NCI-H1436 treated with DMSO at 0.1 percent for 48 hours (cell line): ENCODE results near the gene XYLT1.
"Not testable (repeated sequence)": the region's sequence is repeated elsewhere in the genome, so short reads cannot be mapped to it uniquely, and the experiment has no call there.

Experiments
- DNase-seq: peaks from one replicate; lab custom pipeline; 2025; lab: John Stamatoyannopoulos, UW

XYLT1 gene

DNA sequence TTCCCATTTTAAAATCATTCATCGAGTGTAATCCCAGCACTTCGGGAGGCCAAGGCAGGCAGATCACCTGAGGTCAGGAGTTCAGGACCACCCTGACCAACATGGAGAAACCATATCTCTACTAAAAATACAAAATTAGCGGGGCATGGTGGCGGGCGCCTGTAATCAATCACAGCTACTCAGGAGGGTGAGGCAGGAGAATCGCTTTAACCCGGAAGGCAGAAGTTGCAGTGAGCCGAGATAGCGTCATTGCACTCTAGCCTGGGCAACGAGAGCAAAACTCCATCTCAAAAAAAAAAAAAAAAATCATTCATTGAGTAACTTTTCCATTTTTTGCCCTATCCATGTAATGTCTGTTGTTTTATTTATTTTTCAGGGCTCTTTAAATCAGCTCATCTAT, 135.4 kb downstream of the XYLT1 start:
- DNase-seq: not testable (repeated sequence)

DNA sequence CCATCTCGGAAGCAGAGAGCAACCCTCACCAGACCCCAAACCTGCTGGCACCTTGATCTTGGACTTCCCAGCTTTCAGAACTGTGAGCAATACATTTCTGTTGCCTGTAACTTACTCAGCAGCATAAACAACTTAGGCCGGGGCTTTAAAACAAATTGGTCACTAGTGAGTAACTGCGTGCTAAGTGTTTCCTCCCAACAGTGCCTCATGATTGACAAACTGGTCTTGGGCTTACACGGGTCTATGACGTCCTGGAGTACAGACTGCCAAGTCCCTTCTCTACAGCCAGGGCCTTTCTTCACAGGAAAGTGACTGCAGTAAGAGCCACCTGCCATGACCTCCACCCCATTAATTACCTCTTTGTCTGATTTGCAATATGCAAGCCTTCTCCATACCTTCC, 136.7 kb downstream of the XYLT1 start:
- DNase-seq: no peak

DNA sequence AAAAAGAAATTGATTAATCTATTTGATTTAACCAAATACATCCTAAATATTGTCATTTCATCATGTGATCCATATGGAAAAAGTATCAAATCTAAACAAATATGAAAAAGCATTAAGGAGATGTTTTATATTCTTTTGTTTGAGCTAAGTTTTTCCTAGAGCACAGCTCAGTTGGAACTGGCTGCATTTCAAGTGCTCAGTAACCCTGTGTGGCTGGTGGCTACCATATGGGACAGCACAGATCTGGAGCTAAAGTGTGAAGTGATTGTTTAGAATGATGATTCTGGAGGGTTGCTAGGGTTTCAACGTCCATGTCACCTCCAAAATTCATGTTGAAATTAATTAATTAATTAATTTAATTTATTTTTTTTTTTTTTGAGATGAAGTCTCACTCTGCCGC, 137.5 kb downstream of the XYLT1 start:
- no peak for DNase-seq

DNA sequence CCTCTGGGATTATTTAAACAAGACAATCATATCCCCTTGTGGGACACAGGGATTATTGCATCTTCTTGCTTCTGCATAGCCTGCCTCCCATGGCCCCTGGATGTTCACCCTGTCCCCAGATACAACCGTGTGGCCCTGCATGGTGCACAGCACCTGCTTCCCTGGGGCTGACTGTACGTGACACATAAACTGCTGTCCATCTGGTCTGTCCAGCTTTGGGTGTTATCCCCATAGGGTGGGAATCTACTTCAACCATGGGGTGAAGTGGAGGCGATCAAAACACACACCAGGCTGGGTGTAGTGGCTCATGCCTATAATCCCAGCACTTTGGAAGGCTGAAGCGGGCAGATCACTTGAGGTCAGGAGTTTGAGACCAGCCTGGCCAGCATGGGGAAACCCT, 138.8 kb downstream of the XYLT1 start:
- DNase-seq: no peak

DNA sequence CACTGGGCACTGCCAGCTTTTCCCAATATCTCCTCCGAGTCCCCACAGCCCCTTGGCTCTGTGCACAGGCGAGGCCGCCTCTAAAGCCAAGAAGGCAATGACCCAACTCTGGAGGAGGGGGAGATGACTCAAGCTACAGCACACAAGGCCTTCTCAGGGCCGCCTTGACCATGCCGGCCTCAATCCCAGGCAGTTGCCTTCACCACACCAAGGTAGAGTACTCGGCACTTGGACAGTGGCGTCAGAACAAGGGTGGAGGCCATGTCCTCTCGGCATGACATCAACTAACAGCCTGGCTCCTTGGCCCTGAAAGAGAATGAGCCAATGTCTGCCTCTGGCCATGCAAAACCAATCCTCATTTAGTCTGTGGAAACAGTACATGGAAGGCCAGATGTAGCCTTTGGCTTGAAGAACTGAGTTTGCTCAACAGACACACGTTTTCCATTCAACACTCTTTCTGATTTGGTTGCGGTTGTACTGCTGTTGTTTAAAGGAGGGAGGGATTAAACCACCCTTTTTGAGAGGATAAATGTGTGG, 139.6 kb downstream of the XYLT1 start:
- no peak for DNase-seq

DNA sequence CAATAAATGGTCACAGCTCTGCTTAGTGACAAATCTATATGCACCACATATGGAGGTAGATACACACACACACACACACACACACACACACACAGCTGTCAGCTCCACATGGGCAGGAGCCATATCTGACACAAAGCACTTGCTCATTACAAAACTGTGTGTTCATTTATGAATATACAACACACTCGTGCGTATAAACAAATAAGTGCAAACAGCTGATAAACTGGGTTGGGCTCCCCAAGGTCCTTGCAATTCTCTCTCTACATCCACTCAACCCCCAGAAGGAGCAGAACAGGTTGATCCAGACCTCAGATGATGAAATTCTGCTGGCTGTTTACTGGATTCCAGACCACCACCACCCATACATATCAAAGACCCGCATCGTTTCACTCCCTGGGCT, 140.7 kb downstream of the XYLT1 start:
- no peak for DNase-seq

DNA sequence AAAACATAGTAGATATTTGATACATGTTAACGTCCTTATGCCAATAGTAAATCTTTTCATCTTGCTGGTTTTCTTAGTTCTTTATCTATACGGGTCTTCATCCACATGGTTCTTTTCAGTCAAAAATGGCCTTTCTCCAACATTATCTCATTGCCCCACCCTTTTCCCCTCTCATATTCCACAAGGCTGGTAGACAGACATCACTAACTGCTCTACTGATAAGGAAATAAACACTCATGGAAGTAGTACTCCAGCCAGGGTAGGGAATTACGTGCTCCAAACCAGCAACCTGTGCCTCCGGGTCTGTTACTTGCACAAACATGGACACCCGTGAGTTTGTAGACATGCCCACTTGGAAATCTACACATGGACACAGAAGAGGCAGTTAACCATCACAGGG, 141.4 kb downstream of the XYLT1 start:
- no peak for DNase-seq

DNA sequence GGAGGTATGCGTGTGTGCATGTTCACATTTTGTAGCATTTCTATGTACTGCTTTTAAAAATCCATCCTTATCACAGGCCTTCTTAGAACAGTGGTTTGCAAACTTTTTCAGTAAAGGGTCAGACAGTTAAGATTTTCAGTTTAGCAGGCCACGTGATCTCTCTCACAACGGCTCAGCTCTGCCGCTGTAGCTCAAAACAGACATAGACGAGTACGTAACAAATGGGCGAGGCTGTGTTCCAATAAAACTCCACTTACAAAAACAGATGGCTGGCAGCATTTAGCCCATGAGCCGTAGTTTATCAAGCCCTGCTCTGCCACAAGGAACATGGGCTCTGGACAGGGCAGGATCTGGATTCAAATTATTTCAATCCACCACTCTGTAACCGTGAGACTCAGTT, 141.8 kb downstream of the XYLT1 start:
- DNase-seq: no peak

DNA sequence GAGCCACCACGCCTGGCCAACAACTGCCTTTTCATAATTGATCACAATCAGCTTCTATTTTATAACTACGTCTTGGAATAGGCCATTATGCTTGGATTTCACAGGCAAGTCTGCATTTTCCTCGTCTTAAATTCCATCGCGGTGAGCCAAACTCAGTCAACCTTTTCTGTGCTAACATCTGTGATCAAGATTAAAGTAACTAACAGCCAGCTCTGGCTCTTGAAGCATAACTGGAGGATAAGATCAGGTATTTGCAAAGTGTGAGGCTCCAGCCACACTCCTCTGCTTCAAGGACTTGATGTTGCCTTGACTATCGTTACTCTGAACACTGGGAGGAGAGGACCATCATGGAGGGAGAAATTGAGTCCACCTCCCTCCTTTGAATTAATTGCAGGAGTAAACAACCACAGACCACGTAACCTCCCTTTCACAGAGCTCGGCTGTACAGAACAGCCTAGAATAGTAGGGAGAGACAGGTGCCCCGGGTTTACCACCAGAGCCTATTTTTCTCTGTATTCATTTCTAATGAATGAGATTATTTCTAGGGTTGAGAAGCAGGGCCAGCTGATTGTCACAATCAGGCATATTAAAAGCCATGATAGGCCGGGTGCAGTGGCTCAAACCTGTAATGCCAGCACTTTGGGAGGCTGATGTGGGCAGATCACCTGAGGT, 143.0 kb downstream of the XYLT1 start:
- DNase-seq: no peak

DNA sequence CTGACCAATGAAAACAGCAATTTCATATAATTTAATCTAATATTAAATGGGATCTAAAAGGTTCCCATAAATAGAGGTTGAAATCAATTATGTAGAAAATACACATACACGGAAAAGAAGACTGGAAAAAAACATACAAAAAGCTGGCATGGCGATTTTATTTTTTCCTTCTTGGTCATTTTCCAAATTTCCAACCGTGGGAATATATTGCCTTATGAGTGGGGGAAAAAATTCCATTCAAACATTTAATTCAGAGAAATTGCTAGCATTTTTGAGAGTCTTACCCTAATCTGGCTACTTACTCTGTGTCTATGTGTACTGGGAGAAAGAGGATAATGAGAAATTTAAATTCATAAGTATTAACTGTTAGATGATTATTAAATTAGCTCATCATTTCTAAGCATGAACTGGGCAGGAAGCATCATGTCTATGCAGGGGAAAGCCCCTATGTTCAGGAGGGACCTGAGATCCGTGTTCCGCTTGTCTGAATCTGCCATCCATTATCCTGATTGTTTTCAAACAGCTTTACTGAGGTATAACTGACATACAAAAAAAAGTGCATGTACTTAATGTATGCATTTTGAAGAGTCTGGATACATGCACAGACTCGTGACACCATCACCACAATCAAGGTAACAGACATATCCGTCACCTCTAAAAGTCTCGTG, 145.2 kb downstream of the XYLT1 start:
- no peak for DNase-seq

DNA sequence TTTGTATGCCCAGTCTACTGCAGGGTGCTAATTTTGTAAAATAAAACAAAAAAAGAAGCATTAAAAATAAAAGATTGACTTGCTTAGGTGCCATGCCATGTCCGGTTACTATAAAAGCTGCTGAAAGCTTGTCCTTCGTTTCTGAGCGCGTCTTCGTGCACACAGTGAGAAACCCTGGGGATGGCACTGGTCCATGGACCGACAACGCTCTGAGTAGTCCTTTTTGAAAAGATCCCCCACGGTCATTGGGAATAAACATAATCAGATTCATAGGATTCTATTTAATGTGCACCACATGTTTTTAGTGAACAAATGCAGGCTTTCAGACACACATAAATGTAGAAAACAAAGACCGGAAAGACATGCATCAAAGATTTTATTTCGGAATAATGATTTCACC, 146.3 kb downstream of the XYLT1 start:
- no peak for DNase-seq

DNA sequence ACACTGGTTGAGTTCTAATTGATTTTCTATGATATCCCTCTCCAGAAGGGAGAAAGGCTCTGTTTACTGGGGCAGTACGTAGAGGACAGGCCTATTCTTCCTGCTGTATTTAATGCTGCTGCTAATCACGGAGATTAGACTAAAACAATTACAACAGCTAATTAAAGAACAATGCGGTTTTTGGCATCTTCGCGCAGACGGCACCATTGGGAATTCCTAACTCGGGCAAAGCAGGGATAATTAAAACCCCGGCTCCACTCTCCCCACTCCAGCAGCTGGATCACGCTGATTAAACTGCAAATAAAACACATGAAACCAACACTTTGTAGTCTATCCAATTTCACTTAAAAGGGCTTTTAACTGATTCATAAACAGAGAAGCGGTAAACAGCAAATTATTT, 147.6 kb downstream of the XYLT1 start:
- no peak for DNase-seq

DNA sequence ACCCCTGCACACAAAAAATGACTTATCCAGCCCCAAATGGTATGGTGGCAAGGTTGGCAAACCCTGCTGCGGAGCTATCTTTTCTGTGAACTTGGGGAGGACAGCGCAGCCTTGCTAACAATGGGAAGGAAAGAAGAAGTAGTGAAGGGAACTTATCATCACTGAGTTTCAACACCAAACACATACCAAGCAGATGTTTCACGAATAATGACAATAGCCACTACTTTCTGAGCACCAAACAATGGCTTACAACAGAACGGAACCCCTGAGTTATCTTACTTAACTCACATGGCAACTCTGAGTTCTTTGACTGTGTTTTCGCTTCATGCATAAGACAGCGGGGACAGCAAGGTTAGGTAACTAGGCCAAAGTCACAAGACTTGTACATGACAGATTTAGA, 148.9 kb downstream of the XYLT1 start:
- DNase-seq: no peak

DNA sequence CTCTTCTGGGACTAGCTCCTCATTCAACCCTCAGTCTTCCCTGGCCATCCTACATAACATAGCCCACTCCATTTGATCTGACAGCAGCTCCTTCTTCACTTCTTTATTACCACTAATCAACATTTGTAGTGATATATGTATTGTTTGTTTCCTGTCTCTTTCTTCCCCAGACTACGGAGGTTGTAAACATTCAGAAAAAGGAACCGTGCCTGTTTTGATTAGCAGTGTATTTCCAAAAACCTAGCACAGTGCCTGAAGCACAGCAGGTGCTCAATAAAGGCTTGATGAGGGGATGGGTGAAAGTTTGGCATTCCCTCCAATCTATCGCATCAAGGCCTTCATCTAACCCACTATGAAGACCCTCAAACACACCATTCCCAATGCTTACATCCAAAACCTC, 150.8 kb downstream of the XYLT1 start:
- DNase-seq: no peak

DNA sequence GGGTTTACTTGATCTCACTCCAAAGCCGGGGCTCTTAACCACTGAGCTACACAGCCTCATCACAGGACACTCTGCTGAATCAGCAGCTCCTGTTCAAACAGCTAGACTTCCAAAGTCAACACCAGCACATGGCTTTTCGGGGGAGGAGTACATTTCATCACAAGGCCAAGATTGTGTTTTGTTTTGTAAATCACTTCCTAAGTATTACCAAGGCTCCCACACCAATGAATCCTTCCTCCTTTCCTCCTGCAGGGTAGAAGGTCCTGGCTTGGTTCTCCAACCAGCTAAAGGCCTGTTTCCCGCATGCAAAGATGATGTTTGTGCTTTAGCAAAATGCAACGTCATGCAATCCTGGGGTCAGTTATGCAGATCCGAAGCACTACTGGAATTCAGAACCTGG, 152.5 kb downstream of the XYLT1 start:
- DNase-seq: no peak

DNA sequence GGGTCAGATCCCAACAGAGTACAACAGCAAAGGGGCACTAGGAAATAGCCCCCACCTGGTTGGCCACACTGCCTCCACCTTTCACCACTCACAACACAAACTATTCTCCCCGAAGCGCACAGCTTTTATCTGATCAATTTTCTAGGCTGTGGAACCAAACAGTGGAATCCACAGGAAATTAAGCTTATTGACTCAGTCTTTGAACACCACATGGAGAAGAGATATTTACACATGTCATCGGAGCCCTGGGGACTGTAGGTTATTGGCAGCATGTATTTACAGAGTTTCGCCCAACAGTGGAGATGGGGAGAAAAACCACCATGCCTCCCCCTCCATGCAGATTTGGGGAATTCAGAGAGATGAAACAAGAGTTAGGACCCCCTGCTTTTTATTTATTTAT, 154.8 kb downstream of the XYLT1 start:
- no peak for DNase-seq

DNA sequence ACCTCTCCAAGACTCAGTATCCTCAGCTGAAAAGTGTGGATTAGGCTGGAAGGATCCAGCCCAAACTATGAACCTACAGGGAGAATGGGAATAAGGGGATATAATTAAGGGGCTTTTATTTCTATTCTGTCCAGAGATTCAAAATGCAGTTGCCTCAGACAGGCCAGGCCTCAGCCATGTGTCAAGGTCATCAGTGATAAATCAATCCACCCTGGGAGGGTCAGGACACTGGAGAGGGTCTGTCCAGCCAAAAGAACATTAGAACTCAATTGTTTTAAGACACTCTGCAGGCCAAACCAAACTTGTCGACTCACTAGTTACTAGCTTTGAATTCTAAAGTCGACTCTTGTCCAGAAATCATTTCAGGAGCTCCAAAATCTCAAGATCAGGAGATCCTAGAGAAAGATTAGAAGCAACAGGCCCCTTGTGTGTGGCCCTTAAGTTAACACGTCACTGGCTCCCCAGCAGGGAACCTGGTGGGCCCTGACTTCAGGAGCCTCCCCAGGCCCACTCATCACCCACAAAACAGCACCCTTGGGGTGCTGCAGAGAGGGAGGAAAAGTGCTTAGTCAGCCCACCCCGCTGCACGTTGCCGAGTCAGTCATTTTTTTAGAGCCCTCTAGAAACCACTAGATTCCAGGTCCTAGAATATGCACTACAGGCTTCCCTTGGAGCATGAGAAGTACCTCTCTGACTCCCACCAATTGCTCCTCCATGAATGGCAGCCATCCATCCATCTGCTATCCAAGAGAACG, 156.8 kb downstream of the XYLT1 start:
- no peak for DNase-seq

DNA sequence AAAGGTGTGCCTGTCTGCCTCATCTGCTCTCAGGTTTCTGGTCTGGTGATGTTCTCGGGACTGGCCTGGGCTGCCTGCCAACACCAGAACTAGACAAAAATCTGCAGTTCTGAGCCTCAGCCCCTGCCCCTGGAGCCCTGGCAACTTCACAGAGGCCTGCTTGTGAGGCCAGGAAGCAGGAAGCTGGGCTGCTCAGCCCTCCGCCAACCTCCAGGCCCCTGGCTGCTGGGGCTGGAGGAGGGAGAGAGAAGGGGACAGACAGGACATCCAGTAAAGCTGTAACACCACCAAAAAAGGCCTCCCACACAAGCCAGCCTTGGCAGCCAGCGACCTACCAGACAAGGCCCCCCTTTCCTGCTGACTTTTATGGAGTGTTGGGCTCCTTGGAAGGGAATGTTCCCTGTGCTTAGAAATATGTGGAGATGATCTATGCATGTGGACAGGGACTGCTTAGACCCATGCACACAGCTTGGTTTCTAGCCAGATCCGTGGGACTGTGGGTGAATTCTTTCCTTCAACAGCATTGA, 157.6 kb downstream of the XYLT1 start:
- no peak for DNase-seq

DNA sequence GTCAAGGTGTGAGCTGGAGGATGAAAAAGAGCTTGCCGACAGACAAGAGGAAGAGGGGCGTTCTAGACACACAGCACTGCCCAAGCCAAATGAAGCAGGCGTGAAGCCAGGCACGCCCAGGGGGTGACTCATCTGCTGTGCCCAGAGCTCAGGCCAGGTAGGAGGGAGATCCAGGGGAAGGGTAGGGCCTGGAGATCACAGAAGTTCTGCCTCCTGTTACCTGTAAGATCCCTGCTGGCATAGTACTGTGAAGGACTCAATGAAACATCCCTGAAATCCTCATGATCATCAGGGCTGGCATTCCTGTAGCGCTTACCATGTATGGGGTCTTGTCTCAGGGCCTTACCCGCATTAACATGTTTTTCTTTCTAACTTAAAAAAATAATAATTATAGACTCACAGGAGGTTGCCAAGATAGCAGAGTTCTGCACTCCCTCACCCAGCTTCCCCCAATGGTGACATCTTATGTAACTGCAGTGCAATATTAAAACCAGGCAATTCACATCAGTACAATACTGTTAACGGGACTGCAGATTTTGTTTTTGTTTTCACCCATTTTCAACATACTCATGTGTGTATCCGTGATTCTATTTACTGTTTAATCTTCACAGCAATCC, 158.6 kb downstream of the XYLT1 start:
- no peak for DNase-seq

DNA sequence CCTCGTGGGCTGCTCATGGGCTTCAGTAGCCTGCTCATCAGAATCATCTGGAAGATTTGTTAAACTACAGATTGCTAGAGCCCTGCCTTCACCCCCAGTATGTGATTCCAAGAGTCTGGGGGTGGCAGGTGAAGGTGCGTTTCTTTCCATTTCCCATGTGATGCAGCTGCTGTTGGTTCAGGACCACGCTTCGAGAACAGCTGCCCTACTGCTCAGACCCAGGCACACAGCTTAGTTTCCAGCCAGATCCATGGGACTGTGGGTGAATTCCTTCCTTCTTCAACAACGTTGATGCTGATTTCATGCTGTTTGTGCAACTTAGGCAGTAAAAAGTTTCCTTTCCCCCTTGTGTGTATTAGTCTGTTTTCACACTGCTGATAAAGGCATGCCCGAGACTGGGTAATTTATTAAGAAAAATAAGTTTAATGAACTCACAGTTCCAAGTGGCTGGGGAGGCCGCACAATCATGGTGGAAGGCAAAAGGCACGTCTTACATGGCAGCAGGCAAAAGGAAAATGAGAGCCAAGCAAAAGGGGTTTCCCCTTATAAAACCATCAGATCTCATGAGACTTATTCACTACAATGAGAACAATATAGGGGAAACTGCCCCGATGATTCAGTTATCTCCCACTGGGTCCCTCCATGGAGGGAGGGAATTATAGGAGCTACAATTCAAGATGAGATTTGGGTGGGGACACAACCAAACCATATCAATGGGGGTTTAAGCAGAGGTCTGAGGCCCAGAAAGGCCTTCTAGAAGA, 159.2 kb downstream of the XYLT1 start:
- DNase-seq: no peak

DNA sequence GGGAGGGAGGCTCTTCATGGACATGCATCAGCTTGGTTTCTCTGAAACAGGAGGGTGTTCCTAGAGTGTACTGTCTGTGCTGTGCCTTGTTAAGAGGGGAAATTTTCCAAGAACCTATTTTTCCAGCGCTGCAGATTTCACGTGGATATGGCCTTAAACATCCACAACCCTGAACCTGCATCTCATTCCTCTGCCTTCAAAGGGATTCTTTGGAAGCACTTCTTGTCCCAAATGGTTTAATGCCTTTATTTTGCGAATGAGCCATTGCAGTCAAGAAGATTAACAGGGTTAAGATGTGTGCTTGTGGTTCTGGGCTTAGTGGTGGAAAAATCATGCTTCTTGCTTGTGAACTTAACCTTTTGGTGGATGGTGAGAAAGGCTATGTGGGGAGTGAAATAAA, 161.2 kb downstream of the XYLT1 start:
- no peak for DNase-seq

DNA sequence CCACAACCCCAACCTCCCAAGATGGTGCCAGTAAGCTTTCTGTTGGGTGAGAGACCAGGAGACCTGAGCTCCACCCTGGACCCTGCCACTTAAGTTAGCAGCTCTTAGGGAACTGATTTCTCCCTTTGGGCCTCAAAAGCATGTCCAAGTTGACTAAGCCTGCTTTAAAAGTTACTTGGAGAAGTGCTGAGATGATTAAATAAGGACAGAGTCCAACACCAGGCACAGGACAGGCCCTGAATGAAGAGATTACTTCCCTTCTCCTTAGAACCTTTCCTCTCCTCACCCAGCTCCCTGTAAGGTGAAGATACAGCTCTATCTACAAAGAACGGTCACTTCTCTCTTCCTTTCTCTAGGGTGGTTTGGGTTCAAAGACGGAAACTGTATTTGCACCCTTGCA, 162.6 kb downstream of the XYLT1 start:
- DNase-seq: no peak
